ENCODE data around the gene HOMER1. TPM values are rescaled to one million over a fixed set of nuclear protein-coding genes. Genes with fewer than 3 reads are reported as not detected.

Gene HOMER1
- total RNA-seq, 2 experiments from 2014 or later = 6.3 to 13.9 TPM

DNA sequence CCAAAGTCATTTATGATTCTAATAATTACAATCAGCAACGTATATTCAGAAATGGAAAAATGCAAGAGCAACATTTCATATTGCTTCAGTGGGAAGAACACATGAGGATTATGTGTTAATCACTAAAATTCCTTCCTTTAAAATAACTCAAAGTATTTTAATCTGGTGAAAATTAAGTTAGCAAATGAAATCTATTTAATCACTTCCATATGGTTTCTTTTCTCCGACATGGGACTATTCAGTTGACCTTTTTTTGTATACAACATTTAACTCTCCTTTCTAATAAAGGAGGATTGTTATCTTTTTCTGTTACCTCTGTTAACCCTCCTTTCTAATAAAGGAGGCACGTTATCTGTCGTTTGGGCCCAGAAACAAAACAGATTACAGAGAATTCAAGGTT, 59.9 kb downstream of the HOMER1 start:
- DNase-seq (ENCODE audit: low spot score) = no peak
- Histone ChIP-seq H3K9me3 (ENCODE audit: low read length) (no peaks in the 10 kb centered on the region; the same call in 1 of the 2 replicates), H3K4me3 (ENCODE audit: low read depth, low read length, poor library complexity, severe bottlenecking) (no peak overlapping the region), H3K79me2 (ENCODE audit: insufficient read depth, low read depth, low read length) (no peaks in the 10 kb centered on the region), H2AFZ (ENCODE audit: low read length) (no peak overlapping the region), H4K20me1 (ENCODE audit: insufficient read depth, low read length) (peaks cover 6% of the 10 kb centered on the region; the same call in 1 of the 2 replicates), H3K4me2 (ENCODE audit: low read length) (no peak overlapping the region), H3K27ac (ENCODE audit: low read depth, low read length, poor library complexity, severe bottlenecking) (no peak overlapping the region), H3K4me1 (ENCODE audit: insufficient read depth, low read length, poor library complexity, severe bottlenecking) (peaks cover 11% of the 10 kb centered on the region), H3K9me2 (ENCODE audit: insufficient read depth, low read length) (no peaks in the 10 kb centered on the region), H3K36me3 (ENCODE audit: insufficient read depth, low read length) (no peaks in the 10 kb centered on the region)
- ChIA-PET POLR2A (interaction anchor here (1.3 kb wide), 1 partner anchor 15 kb away, joined by 3 read pairs; no protein-coding TSS in a partner anchor), CTCF (ENCODE audit: unreplicated experiment) (no interaction called here)
- intact Hi-C loops (cut with micrococcal nuclease; ENCODE audit: unreplicated experiment) = no loop called here
- BruUV-seq (replicated peaks) = no TSS peak
- TF ChIP-seq, protein P1, sequence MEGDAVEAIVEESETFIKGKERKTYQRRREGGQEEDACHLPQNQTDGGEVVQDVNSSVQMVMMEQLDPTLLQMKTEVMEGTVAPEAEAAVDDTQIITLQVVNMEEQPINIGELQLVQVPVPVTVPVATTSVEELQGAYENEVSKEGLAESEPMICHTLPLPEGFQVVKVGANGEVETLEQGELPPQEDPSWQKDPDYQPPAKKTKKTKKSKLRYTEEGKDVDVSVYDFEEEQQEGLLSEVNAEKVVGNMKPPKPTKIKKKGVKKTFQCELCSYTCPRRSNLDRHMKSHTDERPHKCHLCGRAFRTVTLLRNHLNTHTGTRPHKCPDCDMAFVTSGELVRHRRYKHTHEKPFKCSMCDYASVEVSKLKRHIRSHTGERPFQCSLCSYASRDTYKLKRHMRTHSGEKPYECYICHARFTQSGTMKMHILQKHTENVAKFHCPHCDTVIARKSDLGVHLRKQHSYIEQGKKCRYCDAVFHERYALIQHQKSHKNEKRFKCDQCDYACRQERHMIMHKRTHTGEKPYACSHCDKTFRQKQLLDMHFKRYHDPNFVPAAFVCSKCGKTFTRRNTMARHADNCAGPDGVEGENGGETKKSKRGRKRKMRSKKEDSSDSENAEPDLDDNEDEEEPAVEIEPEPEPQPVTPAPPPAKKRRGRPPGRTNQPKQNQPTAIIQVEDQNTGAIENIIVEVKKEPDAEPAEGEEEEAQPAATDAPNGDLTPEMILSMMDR (conservative IDR thresholded peaks at IDR 0.05; ENCODE audit: low read length) = no peak
- no peak for TF ChIP-seq EZH2phosphoT487 (IDR thresholded peaks at IDR 0.05; ENCODE audit: borderline replicate concordance, low read depth, low read length)

DNA sequence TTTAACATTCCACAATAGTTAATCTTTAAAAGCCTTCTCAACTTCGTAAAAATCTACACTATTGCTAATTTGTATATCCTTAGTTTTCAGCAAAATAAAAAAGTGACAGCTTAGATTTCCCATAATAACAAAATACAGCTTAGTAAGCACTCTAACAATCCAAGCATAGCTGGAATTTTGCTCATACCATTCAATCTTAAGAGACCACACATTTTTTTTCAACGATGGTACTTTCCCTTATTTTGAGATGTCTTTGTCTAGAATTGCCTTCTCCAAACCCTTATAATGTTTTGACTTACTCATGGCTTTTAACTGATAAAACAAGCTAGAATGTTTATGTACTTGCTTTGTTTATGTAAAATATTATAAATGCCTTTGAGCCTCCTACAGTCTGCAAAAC, 65.6 kb downstream of the HOMER1 start:
- POLR2A ChIA-PET = interaction anchor here (0.7 to 2.0 kb wide), 2 partner anchors 15 to 286 kb away, joined by 3 to 5 read pairs; no protein-coding TSS in a partner anchor
- intact Hi-C loops (cut with micrococcal nuclease; ENCODE audit: unreplicated experiment) = no loop called here
- BruUV-seq (replicated peaks) = no TSS peak
- no peaks in the 10 kb centered on the region for H3K36me3 ChIP-seq (ENCODE audit: insufficient read depth, low read length)
- no peak overlapping the region for H3K27ac ChIP-seq (ENCODE audit: low read depth, low read length, poor library complexity, severe bottlenecking)
- H3K4me2 ChIP-seq (ENCODE audit: low read length) = no peak overlapping the region
- no peak for DNase-seq (ENCODE audit: low spot score)
- H3K79me2 ChIP-seq (ENCODE audit: insufficient read depth, low read depth, low read length) = no peaks in the 10 kb centered on the region
- H2AFZ ChIP-seq (ENCODE audit: low read length) = no peak overlapping the region
- no peak overlapping the region for H3K4me3 ChIP-seq (ENCODE audit: low read depth, low read length, poor library complexity, severe bottlenecking)
- H3K4me1 ChIP-seq (ENCODE audit: insufficient read depth, low read length, poor library complexity, severe bottlenecking) = peaks cover 9% of the 10 kb centered on the region
- TF ChIP-seq, protein P1 (conservative IDR thresholded peaks at IDR 0.05; ENCODE audit: low read length) = no peak
- TF ChIP-seq EZH2phosphoT487 (IDR thresholded peaks at IDR 0.05; ENCODE audit: borderline replicate concordance, low read depth, low read length) = no peak
- no peaks in the 10 kb centered on the region; the same call in 1 of the 2 replicates for H3K9me3 ChIP-seq (ENCODE audit: low read length)
- no peaks in the 10 kb centered on the region for H4K20me1 ChIP-seq (ENCODE audit: insufficient read depth, low read length)
- H3K9me2 ChIP-seq (ENCODE audit: insufficient read depth, low read length) = no peaks in the 10 kb centered on the region
- CTCF ChIA-PET (ENCODE audit: unreplicated experiment) = no interaction called here

DNA sequence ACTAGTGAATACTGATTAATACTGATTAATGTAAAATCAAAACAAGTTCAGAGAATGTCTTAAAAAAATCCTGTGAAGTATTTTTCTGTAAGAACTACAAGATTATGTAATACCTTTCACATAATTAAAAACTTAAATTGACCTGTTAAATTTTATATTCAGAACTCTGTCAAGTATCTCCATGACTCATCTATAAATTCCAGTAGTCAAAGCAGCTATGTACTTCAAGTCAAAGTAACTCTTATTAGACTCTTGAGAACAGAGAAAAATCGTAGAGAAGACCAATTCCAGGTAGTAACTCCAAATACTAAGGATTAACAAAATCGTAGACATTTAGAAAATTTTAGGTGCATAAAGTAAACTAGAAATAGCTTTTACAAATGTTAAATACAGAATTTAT, 77.1 kb downstream of the HOMER1 start:
- DNase-seq (ENCODE audit: low spot score) = no peak
- Histone ChIP-seq H3K36me3 (ENCODE audit: insufficient read depth, low read length) (no peaks in the 10 kb centered on the region), H3K9me2 (ENCODE audit: insufficient read depth, low read length) (no peaks in the 10 kb centered on the region), H3K4me3 (ENCODE audit: low read depth, low read length, poor library complexity, severe bottlenecking) (no peak overlapping the region), H3K27ac (ENCODE audit: low read depth, low read length, poor library complexity, severe bottlenecking) (no peak overlapping the region), H3K9me3 (ENCODE audit: low read length) (no peaks in the 10 kb centered on the region), H3K4me2 (ENCODE audit: low read length) (no peak overlapping the region), H3K4me1 (ENCODE audit: insufficient read depth, low read length, poor library complexity, severe bottlenecking) (peaks cover 7% of the 10 kb centered on the region), H2AFZ (ENCODE audit: low read length) (no peak overlapping the region), H3K79me2 (ENCODE audit: insufficient read depth, low read depth, low read length) (no peaks in the 10 kb centered on the region), H4K20me1 (ENCODE audit: insufficient read depth, low read length) (no peaks in the 10 kb centered on the region)
- ChIA-PET POLR2A (no interaction called here), CTCF (ENCODE audit: unreplicated experiment) (interaction anchor here (0.5 kb wide), 1 partner anchor 80 kb away, joined by 7 read pairs; no protein-coding TSS in a partner anchor)
- intact Hi-C loops (cut with micrococcal nuclease; ENCODE audit: unreplicated experiment) = no loop called here
- no peak for TF ChIP-seq EZH2phosphoT487 (IDR thresholded peaks at IDR 0.05; ENCODE audit: borderline replicate concordance, low read depth, low read length)
- TF ChIP-seq, protein P1 (conservative IDR thresholded peaks at IDR 0.05; ENCODE audit: low read length) = no peak
- no TSS peak for BruUV-seq (replicated peaks)

Measured in OCI-LY7 (cell line).